Subcutaneous abdominal adipose tissue (tissue), 5 donors: Measurements from ENCODE around the gene LRRN2.
A peak's percentile ranks its signal among the peaks of the same experiment; 100 is the strongest.
"Not testable (repeated sequence)": the region's sequence is repeated elsewhere in the genome, so short reads cannot be mapped to it uniquely, and the experiment has no call there.

Experiments
- H3K27ac ChIP-seq: one replicate; pipeline ENCODE4 v1.7.0; 2013; ENCODE audit warnings: low read depth, mild to moderate bottlenecking, inconsistent platforms, low read length, moderate library complexity
- H3K27me3 ChIP-seq, 5 donors: one replicate each; pipeline ENCODE4 v1.7.0; 2013; ENCODE audit warnings: low read length in 5 of 5, inconsistent platforms in 1 of 5; ENCODE audit not compliant: control insufficient read depth in 5 of 5, insufficient read depth in 4 of 5
- H3K36me3 ChIP-seq, 5 donors: one replicate each; pipeline ENCODE4 v1.7.0; 2013; ENCODE audit warnings: low read length in 5 of 5; ENCODE audit not compliant: control insufficient read depth in 5 of 5, insufficient read depth in 5 of 5
- H3K4me1 ChIP-seq, 5 donors: one replicate each; pipeline ENCODE4 v1.7.0; 2013; ENCODE audit warnings: low read length in 5 of 5, mild to moderate bottlenecking in 3 of 5, moderate library complexity in 1 of 5; ENCODE audit not compliant: control insufficient read depth in 5 of 5, insufficient read depth in 5 of 5
- H3K4me3 ChIP-seq, 5 donors: one replicate each; pipeline ENCODE4 v1.7.0; 2013; ENCODE audit warnings: low read length in 5 of 5, low read depth in 1 of 5
- H3K9ac ChIP-seq, 5 donors: one replicate each; pipeline ENCODE4 v1.7.0; 2013; ENCODE audit warnings: low read length in 5 of 5, mild to moderate bottlenecking in 4 of 5, moderate library complexity in 3 of 5
- H3K9me3 ChIP-seq, 5 donors: one replicate each; pipeline ENCODE4 v1.7.0; 2013; ENCODE audit warnings: low read length in 5 of 5; ENCODE audit not compliant: control insufficient read depth in 5 of 5
- donor health status: healthy.
- donor health status: healthy.
- donor health status: healthy.
- donor health status: healthy.
- donor health status: healthy.

Gene LRRN2

GRCh38 chr1:204694145-204694544 is 8.6 kb upstream of the LRRN2 start:
- Histone ChIP-seq H3K4me1 (peaks cover 0 to 12% (median 6%) of the 10 kb centered on the region in 5 donors), H3K36me3 (no peaks in the 10 kb centered on the region), H3K27ac (no peak overlapping the region), H3K4me3 (no peak overlapping the region), H3K27me3 (peaks cover 0 to 5% (median 0%) of the 10 kb centered on the region in 5 donors), H3K9me3 (no peaks in the 10 kb centered on the region), H3K9ac (no peak overlapping the region)

- Histone ChIP-seq H3K27ac (no peak overlapping the region), H3K4me3 (no peak overlapping the region), H3K9ac (no peak overlapping the region), H3K9me3 (no peaks in the 10 kb centered on the region), H3K27me3 (peaks cover 0 to 13% (median 5%) of the 10 kb centered on the region in 5 donors), H3K36me3 (no peaks in the 10 kb centered on the region), H3K4me1 (peaks cover 0 to 10% (median 4%) of the 10 kb centered on the region in 5 donors)
These were observed 7.4 kb upstream of the LRRN2 start for GRCh38 chr1:204692841-204693356.

GRCh38 chr1:204692325-204692840 is 6.8 kb upstream of the LRRN2 start:
- Histone ChIP-seq H3K9ac (no peak overlapping the region), H3K27me3 (peaks cover 0 to 17% (median 5%) of the 10 kb centered on the region in 5 donors), H3K36me3 (no peaks in the 10 kb centered on the region), H3K4me1 (peaks cover 0 to 5% (median 0%) of the 10 kb centered on the region in 5 donors), H3K4me3 (no peak overlapping the region), H3K9me3 (no peaks in the 10 kb centered on the region), H3K27ac (no peak overlapping the region)

GRCh38 chr1:204691328-204691730 is 5.8 kb upstream of the LRRN2 start:
- not testable (repeated sequence) for H3K36me3 ChIP-seq, H3K27ac ChIP-seq

GRCh38 chr1:204688776-204689175 is 3.2 kb upstream of the LRRN2 start:
- H3K36me3 ChIP-seq = no peaks in the 10 kb centered on the region
- no peaks in the 10 kb centered on the region for H3K9me3 ChIP-seq
- H3K9ac ChIP-seq = no peak overlapping the region
- H3K27ac ChIP-seq = no peak overlapping the region
- peaks cover 8 to 29% (median 28%) of the 10 kb centered on the region in 5 donors for H3K27me3 ChIP-seq
- no peak overlapping the region for H3K4me3 ChIP-seq
- peaks cover 2 to 22% (median 16%) of the 10 kb centered on the region in 5 donors for H3K4me1 ChIP-seq

More at GRCh38 chr1:204691328-204691730, 5.8 kb upstream of the LRRN2 start:
- H3K4me1 ChIP-seq, H3K9ac ChIP-seq, H3K9me3 ChIP-seq, H3K4me3 ChIP-seq: not testable (repeated sequence)
- peaks cover 0 to 22% (median 8%) of the 10 kb centered on the region in 5 donors for H3K27me3 ChIP-seq

GRCh38 chr1:204688007-204688406 is 2.5 kb upstream of the LRRN2 start:
- peaks cover 2 to 27% (median 16%) of the 10 kb centered on the region in 5 donors for H3K4me1 ChIP-seq
- no peak overlapping the region for H3K9ac ChIP-seq
- peaks cover 8 to 30% (median 27%) of the 10 kb centered on the region in 5 donors for H3K27me3 ChIP-seq
- no peaks in the 10 kb centered on the region for H3K9me3 ChIP-seq
- H3K4me3 ChIP-seq = no peak overlapping the region
- H3K36me3 ChIP-seq = no peaks in the 10 kb centered on the region
- no peak overlapping the region for H3K27ac ChIP-seq

GRCh38 chr1:204684571-204685235 is 835 bp downstream of the LRRN2 start:
- Histone ChIP-seq H3K4me3 (peak overlapping the region in 4 of 5 donors; percentile 58 to 68 (median 64)), H3K9me3 (no peaks in the 10 kb centered on the region), H3K27me3 (peaks cover 8 to 30% (median 27%) of the 10 kb centered on the region in 5 donors), H3K27ac (no peak overlapping the region), H3K9ac (peak overlapping the region in 1 of 5 donors; percentile 35), H3K4me1 (peaks cover 2 to 27% (median 16%) of the 10 kb centered on the region in 5 donors), H3K36me3 (no peaks in the 10 kb centered on the region)

GRCh38 chr1:204684206-204684570 is 1.4 kb downstream of the LRRN2 start:
- peaks cover 2 to 27% (median 16%) of the 10 kb centered on the region in 5 donors for H3K4me1 ChIP-seq
- peak overlapping the region in 3 of 5 donors; percentile 62 to 68 (median 65) for H3K4me3 ChIP-seq
- H3K9ac ChIP-seq = peak overlapping the region in 1 of 5 donors; percentile 35
- no peaks in the 10 kb centered on the region for H3K9me3 ChIP-seq
- H3K27ac ChIP-seq = no peak overlapping the region
- H3K36me3 ChIP-seq = no peaks in the 10 kb centered on the region
- peaks cover 8 to 30% (median 27%) of the 10 kb centered on the region in 5 donors for H3K27me3 ChIP-seq

GRCh38 chr1:204683284-204684205 is 2.0 kb downstream of the LRRN2 start:
- no peak overlapping the region for H3K9ac ChIP-seq
- no peak overlapping the region for H3K27ac ChIP-seq
- H3K4me3 ChIP-seq = peak overlapping the region in 3 of 5 donors; percentile 62 to 68 (median 65)
- H3K9me3 ChIP-seq = no peaks in the 10 kb centered on the region
- no peaks in the 10 kb centered on the region for H3K36me3 ChIP-seq
- H3K27me3 ChIP-seq = peaks cover 8 to 30% (median 25%) of the 10 kb centered on the region in 5 donors
- peaks cover 2 to 27% (median 16%) of the 10 kb centered on the region in 5 donors for H3K4me1 ChIP-seq
